Stimulated activated CD8-positive, alpha-beta memory T cell treated with anti-CD3 and anti-CD28 coated beads, Interleukin-12 subunit alpha, Interleukin-12 subunit beta, amount 100 ng/mL, for 24 hours (primary cell): Measurements from ENCODE around the gene NPAS3.

ENCODE experiments used
- DNase-seq: peaks from one replicate; pipeline ENCODE4 v3.0.0-alpha.2; 2020; ENCODE audit errors: extremely low read depth

The NPAS3 gene

GRCh38 chr14:33554988-33555387 lies 616.3 kb downstream of the NPAS3 start:
- no peak for DNase-seq

DNA sequence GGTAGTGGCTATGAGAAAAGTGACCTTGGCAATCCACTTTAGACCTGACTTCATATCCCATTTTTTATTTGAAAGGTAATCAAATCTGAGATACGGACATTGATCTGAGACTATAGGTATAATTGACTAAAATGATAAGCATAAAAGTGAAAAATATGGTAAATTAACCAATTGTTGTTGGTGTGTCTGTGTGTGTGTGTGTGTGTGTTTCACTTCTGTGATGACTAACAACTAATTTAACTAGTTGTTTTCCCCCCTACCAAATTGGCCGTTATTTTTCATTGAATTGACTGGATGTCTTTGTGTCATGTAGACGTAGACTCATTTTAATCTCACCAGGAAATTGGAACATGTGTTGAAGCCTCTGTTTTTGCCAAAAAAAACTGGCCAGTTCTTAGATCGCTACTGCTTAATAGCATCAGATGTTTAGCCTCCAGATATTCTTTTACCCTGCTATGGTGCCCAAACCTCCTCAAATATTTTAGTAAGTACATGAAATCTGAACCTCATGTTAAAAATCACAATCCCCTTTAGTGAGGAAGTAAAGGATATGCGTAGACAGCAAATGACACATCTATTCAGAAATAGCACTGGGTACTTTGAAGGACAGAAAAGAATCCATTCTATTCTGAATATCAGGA lies 617.2 kb downstream of the NPAS3 start:
- no peak for DNase-seq

GRCh38 chr14:33556382-33557121 lies 617.9 kb downstream of the NPAS3 start:
- no peak for DNase-seq

- DNase-seq, result no peak
These were observed 622.2 kb downstream of the NPAS3 start for GRCh38 chr14:33560718-33561431.

- DNase-seq, result no peak
These were observed 623.0 kb downstream of the NPAS3 start for GRCh38 chr14:33561488-33562175.

DNA sequence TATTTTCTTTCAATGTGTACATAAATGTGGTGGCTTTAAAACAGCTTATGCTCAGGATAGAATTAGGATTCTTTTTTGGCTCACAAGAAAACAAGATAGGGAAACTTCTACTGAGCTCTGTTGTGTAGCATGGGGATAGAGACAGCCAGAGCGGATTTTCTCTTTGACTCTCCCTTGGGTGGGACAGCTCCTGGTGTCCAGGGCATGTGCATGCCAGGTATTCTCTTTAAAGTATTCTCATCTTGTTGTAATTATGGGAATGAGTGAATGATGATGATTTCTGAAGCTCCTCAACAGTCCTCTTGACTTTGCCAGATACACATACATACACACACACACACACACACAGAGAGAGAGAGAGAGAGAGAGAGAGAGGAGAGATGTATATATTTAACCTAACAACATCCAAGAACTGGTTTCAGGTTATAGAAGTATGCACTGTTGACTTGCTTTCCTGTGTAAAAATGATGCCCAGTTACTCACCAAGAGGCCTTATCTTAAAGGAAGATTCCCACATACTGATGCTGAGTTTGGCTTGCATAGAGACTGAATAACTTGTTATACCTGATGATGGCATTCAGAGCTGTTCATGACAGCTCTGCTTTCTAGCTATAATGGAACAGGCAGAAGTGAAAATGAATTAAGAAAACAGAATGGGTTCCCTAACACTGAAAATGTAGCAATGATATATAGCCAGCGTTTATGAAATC lies 624.7 kb downstream of the NPAS3 start:
- DNase-seq, result no peak

DNA sequence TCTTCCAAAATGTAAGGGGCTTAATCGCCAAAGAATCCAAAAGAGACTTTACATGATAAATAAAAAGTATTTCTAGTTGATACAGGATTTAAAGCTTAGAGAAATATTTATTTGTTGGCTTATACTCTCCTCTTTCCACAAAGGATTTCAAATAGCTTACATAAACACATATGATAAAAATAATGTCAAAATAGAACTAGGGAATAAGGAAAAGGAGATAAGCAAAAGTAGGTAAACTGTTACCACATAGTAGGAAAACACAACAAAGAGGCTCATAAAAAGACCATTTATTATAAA lies 625.2 kb downstream of the NPAS3 start:
- no peak for DNase-seq

- DNase-seq, result no peak
These were observed 626.3 kb downstream of the NPAS3 start for GRCh38 chr14:33564774-33565630.

- DNase-seq, result no peak
These were observed 627.4 kb downstream of the NPAS3 start for GRCh38 chr14:33566082-33566481.

- DNase-seq, result no peak
These were observed 628.5 kb downstream of the NPAS3 start for GRCh38 chr14:33567023-33567728.

DNA sequence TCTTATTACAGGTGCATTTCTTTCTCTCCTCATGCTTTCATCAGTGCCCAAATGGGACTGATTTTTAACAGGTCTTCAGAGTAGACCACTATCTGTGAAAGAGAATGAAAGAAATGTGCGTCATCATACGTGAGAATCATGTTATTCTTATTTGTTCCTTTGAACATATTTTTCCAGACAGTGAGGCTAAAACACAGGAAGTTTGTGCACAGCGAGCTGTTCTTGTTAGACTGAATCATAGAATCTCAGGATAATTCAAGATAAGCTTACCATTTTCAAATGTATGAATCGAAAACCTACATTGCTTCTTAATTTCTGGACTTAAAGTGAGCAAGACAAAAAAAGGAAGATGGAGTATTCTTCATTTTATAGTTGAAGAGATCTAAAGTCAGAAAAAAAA lies 629.1 kb downstream of the NPAS3 start:
- DNase-seq, result no peak

DNA sequence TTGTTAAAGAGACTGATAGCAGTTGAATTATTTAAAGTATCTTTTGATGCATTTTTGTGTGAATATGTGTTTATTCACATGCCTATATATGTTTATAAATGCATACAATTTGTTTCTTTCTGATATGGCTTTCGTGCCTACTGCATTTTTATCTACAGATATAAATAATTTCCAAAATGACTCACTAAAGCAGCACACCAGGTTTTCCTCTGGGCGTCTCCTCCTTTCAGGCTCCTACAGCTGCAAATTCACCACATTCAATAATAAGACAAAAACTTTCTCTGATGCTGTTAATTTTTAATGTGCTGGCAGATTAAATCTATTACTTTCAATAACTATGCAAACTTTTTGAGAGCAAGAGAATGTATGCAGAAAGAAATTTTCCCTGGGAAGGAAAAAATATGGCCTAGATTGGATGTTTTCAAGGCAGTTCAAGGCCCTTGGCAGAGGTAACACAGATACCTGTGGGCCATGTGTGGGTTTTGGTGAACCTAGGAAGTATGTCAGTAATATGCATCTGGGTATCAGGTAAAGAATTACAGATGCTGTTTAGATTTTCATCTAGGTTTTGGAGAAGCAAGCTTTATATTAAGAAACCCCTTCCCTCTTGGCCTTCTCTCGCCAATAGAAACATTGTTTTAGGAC lies 630.4 kb downstream of the NPAS3 start:
- no peak for DNase-seq

DNA sequence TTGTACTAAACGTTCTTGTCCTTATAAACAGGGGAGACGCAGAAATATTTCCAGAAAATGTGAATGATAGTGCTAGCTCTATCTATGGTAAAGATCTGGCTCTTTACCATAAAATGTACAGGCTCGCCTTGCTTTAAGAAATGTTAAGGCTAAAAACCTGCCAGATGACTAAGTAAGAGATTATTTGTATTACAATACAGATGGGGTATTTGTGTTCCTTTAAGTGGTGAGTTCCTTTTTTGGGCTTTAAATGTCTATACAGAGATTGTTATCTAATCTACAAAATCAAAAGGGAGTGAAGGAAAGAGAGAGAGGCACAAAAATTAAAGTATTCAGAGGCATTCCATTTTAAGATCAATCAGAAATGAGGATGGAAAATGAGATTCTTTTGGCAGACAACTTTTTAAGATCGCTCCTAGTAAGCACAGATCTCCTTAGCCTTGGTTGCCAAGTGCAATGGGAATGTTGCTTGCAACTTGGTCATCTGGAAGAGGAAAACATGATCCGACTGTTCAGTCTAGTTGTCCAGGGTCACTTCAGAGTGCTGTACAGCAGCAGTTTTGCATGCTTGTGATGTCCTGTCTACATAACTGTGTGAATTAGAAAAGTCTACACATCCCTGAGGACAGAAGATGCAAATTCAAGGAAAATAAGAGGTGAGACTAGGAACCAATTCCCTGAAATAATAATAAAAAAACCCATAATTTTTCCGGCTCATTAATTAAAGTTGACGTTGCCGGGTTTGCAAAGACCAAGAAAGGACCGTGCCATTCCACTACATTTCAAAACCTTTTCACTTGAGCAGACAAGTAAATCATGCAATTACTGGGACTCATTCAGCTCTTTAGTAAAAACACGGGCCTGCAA lies 631.4 kb downstream of the NPAS3 start:
- no peak for DNase-seq

GRCh38 chr14:33570694-33571310 lies 632.1 kb downstream of the NPAS3 start:
- DNase-seq, result no peak

DNA sequence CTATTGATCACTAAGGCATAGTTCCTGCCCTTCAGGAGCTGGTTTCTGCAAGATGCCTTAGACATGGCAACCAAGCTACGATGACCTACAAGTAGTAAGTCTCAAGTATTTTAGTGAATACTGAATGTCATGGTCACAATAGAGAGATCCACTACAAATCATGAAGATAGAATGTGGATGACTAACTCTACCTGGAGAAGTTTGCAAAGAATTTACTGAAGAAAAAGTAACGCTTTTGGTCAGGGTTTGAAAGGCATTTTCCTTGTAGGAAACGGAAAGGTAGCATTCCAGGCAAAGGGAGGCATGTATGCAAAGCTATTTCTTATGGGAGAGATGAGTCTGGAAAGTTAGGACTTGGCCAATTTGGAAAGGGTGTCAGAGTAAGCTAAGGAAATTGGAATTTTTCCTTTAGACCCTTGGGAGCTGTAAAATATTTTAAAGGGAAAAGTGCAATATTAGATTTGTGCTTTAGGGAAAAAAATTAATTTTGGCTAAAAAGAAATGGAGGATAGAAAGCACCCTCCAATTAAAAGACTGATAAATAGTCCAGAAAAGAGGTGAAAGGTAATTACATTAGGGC lies 634.7 kb downstream of the NPAS3 start:
- no peak for DNase-seq

DNA sequence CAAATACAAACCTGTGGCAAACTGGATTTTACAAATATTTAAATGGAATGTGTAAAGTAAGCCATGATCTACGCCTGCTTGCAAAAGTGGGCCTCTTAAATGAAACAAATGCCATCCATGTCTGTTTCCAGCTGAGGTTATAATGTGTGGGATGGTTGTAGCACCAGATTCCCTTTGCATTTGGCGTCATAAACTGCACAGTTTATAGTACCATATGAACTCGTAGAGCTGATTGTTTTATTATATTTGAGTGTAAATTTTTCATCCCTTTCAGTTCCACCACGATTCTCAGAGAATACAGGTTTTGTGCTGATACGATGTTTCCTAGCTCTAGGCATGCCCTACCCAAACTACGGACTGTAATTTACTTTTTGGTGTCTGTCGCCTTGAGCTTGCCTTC lies 637.3 kb downstream of the NPAS3 start:
- no peak for DNase-seq

DNA sequence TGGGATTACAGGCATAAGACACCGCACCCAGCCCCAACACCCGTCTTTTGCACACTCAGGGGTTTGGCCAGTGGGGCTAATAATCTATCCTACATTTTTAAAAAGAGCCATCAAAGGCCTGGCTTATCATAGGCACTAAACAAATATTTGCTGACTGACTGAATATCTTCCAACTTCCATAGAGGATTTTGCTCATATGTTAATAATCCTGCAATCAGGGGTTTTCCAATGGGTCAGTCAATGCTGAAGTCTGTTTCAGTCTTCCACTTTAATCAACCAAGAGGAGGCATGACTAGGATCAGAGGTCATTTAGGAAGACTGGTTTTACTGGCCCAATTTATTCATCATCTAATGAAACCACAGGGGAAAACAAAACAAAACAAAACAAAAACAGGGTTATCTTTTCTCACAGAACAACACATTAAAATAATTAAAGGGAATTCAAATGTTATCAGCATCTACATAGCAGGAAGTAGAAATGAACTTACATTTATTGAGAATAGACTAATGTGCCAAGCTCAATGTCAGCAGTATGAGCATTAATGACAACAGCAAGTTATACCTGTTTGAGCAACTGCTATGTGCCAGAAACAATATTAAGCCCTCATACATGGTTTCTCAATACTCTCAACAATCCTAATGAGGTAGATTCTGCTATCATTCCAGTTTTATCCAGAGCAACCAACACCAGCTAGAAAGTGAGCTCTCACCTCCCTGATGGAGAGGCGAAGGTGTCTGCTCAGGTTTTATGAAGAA lies 640.0 kb downstream of the NPAS3 start:
- DNase-seq, result no peak
